T-helper 2 cell (primary cell): ENCODE results near the gene KCNQ2.
A peak's percentile ranks its signal among the peaks of the same experiment; 100 is the strongest.

Experiments used
- DNase-seq, 5 experiments: peaks; one replicate each; pipeline versions ENCODE4 v3.0.0 to v3.0.0-alpha.2; 2012 to 2022

The KCNQ2 gene

DNA sequence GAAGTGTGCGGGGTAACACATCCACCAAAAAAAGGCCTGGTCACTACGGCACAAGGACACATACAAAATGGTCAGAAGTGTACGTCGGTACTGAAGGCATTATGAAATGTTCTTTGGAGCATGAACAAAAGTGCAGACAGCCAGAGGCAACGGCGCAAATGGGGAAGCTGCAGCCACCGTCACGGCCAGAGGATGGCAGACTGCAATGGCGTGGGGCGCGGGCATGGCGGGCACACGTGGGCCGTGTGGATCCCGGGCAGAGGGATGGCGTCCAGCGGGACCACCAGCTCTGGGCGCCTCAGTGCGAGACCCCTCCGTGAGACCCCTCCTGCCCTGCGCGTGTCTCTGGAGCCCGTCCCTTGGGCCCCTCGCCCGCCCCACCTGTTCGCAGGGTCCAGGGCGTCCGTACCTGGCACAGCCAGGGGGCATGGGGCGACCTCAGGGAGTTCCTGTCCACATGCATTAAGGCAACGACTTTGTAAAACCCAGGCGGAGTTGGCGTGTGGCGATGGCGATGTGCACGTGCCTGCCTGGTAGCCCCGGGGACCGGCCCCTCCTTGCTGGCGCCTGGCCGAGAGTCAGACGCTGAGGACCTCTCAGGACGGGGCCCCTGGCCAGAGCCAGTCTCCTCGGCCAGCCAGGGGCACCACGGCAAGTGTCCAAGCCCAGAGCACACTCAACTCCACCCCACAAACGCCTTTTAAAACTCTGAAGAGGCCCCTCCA lies 71.8 kb downstream of the KCNQ2 start:
- DNase-seq: no peak

DNA sequence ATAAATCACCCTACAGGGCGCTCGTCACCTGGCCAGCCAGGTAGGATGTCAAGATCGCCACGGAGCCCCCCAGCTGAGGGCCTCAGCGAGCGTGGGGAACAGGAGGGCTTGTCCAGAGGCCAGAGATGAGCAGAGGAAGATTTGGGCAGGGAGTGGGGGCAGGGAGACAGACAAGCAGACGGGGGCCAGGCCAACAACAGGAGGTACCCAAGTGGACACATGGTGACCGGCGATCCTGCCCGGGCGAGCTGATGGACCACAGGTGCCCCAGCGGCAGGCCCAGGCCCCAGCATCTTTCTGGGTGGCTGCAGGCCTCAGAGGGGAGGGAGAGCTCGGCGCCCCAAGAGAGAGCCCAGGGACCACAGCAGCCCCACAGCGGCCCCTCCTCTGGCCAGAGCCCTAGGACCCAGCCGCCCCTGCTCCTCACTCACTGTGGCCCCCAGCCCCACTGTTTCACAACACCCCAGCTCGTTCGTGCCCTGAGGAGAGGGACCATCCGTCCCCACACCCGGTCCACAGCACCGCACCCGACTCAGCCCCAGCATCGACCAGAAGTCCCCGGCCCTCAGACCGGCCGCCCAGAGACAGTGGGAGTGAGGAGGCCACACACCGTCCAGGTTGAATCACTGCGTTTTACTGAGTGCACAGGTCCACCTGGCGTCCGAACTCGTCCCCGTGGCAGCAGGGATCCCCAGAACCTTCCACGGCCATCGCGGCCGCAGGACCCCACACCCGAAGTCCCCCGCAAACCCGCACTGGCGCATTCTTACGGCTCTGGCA lies 72.7 kb downstream of the KCNQ2 start:
- no peak for DNase-seq

DNA sequence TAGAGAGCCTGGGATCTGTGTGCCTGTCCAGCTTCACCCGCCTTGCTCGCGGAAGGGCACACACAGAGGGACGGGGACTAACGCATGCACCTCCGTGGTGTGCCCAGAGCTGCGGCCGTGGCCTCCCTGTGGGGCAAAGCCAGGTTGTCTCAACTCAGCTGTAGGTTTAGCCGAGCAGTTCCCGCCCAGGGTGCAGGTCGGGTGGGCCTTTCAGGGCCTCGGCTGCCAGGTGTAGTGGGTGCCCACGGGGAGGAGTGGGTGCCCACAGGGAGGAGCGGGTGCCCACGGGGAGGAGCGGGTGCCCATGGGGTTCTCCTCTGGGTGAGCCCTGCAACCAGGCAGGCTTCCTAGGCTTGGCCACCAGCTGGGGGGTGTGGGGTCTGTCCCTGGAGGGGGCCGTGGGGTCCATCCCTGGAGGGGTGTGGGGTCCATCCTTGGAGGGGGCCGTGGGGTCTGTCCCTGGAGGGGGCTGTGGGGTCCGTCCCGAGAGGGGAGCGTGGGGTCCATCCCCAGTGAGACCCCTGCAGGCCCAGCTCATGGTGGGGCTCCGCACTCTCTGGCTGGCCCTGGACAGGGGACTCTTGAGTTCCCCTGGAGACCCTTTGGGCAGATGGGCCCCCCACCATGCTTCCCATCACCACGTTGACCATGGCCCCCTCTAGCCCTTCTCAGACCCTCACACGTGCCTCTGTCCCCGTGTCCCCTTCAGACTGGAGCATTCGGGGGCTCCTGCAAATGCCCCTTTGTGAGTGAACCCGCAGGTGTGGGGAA lies 73.5 kb downstream of the KCNQ2 start:
- DNase-seq: no peak

DNA sequence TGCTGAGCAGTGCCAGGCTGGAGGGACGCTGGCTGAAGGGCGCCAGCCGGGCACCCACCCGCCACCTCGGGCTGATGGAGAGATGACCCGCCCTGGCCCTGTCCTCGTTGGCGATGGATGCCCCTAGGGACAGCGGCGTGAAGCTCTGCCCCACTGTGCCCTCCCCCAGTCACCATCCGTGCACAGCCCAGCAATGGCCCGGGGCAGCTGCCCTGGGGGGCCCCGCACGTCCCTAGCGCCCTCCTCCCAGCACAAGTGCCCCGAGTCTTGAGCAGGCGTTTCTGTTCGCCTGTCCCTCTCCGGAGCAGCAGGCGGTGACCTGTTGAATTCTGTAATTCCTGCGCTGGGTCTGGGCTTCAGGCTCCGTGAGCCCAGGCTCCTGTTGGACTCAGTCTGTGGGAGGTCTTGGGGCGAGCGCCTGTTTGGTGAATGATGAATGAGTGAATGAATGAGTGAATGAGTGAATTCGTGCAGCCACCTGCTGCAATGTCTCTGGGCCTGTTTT lies 74.5 kb downstream of the KCNQ2 start:
- no peak for DNase-seq

DNA sequence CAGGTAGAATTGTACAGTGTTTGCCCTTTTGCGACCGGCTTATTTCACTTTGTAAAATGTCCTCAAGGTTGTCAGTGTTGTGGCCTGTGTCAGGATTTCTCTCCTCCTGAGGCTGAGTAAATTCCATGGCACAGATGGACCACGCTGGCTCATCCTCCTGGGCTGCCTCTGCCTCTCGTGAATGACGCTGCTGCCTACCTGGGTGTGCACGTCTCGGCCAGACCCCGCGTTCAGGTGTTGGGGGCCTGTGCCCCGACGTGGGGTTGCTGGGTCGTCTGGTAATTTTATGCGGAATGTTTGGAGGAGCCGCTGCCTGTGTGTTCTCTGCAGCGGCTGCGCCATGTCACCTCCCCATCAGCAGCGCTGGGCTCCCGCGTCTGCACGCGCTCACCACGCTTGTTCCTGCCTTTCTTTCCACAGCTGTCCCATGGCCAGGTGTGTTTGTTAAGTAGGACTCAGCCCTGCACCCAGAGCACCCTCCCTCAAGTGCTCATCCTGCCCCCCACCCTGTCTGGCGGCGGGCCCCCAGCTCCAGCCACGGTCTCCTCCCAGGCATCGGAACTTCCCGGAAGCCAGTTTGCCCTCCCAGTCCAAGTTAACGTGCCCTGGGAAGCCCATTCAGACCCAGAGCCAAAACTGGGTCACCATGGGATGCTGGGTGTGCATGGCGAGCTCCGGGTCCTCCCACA lies 75.2 kb downstream of the KCNQ2 start:
- no peak for DNase-seq

DNA sequence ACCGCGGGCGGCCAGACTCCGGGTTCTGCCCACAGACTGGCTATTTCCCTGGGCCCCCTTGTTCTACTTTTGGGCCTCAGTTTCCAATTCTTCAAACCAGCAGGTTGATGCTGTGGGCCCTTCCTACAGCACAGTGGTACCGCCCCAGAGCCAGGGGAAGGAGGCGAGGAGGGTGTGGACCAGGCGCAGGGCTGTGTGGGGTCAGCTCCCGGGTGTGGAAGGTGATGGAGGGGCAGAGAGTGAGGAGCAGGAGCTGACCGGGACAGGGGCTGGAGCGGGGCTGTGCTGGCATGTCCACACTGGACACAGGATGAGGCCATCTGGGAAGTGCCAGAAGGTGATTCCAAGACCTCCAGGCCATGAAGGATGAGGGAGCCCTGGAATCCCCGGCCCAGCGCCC lies 76.2 kb downstream of the KCNQ2 start:
- no peak for DNase-seq

DNA sequence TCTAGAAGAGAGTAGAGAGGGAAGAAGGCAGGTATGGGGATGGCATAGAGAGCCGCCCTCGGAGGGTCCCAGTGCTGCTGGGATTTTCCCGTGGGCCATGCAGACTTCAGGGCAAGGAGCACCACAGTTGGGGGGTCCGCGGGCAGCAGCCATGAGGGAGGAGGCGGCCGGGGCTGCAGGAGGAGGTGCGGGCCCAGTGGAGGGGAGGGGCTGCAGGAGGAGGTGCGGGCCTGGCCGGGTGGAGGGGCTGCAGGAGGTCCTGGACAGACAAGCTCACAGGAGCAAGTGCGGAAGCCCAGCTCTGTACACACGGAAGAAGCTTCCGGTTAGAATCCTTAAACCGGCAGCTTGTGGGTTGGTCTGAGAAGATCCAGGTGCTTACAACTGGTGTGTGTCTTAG lies 76.7 kb downstream of the KCNQ2 start:
- no peak for DNase-seq

DNA sequence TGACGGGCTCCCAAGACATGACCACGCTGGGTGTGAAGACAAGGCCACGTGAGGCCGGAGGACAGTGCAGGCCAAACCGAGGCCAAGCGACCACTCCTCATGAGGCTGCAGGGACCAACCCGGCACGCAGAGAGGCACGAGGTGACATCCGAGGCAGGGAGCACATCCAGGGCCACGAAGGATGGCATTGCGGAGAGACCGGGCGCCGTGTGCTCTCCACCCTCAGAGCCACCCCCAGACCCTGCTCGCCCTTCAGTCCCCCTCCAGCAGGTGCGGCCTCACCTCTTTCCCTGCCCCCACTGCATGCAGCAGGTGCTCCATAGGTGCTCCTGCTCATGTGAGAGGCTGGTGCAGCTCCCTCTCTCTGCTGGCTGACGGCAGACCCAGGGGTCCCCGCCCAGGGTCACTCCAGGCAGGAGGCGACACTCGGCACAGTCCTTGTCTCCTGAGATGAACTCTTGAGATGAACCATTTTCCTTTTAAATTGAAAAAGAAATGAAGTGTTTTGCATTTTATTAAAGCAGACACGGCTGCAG lies 77.5 kb downstream of the KCNQ2 start:
- DNase-seq: no peak

DNA sequence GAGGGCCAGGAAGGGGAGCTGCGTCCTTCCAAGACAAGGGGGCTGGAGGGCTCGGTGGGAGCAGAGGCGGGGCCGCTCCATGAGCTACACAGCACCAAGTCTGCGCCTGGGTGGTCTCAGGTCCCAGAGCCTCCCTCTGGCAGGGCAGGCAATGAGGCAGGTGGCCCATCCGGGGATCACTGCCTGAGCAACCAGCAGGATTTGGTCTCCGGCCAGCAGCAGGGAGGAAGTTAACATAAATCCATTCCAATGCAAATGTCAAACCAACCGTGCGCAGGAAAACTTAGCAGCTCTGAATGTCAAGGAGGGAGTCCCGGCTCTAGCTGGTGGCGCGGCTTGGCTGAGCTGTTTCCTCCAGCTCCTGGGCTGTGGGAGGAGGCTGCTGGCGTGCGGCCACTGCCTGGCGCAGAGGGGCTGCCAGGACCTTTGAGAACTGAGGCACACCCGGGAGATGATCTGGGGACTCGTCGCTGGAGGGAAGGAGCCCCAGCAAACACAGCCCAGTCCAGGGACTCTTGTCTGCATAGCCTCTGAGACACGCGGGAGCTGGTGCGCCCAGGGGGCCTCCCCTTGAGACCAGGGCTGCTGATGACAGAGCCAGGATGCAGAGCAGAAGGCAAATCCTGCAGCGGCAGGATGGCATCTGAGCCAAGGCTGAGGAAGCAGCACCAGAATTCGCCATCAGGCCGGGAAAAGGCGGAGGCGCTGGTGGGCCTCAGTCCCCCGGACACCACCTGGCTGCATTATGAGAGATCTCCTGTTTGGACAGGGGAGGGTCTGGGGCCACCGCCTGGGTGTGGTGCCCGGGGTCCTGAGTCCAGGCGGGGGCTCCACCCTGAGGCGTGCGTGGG lies 78.2 kb downstream of the KCNQ2 start:
- no peak for DNase-seq

DNA sequence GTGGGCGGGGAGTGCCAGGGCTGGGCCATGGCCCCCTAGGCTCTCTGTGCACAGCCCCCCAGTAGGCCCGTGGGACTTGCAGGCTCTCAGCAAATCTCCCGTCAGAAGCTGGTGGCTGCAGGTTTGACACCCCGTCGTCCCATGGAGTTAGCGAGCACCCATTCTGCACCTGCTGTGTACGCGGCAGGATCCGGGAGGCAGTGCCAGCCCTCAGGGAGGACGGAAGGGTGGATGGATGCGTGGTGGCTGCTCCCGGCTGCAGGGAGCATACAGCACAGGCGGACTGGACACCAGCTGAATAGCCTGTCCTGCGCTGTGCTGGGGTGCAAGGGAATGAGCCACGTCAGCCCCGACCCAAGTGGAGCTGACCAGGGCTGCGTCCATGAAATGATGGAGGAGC lies 78.9 kb downstream of the KCNQ2 start:
- no peak for DNase-seq

DNA sequence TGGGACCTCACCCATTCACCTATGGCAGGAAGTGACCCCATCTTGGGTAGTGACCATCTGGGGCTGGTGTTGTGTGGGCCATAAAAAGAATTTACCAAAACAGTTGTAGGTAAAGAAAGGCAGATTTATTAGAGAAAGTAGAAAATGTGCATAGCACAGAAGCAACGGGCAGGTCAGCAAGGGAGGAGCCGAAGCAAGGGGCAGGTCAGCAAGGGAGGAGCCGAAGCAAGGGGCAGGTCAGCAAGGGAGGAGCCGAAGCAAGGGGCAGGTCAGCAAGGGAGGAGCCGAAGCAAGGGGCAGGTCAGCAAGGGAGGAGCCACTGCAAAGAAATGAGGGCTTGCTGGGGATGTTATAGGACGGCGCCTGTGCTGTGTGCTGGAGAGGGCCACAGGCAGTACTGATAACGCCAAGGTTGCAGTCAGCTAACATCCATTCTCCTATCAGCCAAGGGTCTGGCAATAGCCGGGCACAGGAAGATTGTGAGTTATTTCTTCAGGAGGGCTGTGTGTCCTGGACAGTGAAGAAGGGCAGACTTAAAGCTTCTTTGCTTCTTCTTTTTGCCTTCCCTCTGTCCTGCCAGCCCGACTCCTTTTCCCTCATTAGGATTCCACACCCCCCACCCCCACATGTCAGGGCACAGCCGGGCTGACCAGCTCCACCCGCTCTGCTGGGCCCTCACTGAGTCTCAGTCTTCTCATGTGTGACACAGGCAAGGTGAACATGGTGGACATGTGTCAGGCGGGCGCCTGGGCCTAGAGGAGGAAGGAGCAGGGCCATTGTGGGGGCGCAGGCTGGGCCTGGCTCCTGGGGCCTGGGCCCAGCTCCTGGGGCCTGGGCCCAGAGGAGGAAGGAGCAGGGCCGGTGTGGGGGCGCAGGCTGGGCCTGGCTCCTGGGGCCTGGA lies 79.7 kb downstream of the KCNQ2 start:
- DNase-seq: no peak

DNA sequence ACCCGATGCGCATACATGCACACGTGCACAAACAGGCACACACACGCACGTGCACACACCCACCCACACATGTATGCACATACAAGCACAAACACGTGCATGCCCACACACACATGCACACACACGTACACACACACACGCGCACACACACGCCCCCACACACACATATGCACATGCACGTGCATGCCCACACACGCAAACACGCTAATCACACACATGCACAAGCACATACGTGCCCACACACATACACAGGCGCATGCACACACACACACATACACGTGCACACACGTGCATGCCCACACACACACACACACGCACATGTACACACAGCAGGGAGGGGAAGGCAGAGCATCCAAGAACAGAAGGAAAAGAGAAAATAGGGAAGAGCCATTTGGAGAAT lies 84.5 kb downstream of the KCNQ2 start:
- DNase-seq: no peak

DNA sequence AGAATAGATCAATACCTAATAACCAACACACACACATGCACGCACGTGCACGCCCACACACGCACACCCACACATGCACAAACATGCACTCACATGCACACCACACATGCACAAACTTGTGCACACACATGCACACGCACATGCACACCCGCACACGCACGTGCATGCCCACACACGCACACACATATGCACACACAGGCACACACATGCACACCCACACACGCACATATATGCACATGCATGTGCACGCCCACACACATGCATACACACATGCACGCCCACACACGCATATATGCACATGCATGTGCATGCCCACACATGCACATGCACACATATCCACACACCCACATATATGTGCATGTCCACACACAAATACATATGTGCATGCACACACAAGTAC lies 85.1 kb downstream of the KCNQ2 start:
- no peak for DNase-seq

DNA sequence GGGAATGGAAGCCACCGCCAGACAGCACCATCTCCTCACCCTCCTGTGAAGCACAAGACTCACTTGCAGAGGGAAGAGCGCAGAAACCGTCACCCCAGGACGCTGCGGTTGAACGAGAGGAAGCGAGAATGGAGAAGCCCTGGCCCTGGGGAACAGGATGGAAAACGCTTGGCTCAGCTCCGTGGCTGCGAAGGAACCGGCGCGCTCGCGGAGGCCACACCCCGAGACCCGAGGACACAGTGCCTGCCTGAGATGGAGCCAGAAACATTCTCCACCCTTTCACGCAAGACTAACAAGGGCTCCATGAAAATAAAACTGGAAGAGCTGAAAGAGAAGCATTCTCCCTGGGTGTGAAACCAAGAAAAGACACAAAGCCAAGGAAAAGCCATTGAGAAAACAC lies 86.0 kb downstream of the KCNQ2 start:
- DNase-seq: no peak

DNA sequence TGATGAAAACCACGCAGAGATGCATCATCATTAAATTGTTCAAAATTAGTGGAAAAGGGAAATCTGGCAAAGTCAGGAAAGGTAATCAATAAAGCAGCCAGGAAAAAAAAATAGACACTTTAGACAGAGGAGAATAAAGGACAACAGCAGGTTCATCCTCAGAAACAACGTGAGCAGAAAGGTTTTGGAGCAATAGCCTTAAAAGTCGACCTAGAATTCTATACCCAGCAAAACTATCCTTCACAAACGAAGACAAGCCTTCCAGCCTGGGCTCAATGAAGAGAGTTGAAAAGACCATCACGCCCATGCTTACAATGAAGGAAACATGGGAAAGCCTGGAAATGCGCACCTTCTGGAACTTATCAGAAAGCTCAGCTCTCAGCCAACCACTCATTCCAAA lies 86.6 kb downstream of the KCNQ2 start:
- DNase-seq: no peak

DNA sequence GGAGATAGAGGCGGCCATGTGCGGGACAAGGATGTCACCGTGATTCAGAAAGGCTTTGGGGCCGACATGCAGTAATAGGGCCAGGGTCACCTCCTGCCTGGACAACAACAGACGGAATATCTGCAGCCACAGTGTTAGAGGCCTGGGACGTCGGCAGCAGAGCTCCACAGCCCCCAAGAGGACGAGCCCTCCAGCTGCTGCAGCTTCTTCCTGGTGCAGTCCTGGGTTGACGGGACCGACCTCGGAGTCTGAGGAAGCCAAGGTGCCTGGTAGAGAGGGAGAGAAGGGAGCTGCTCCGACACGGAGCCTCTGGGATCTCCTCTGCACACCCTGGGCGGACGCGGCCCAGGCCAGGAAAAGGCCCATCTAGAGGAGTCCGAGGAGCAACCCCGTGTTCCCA lies 88.1 kb downstream of the KCNQ2 start:
- no peak for DNase-seq

DNA sequence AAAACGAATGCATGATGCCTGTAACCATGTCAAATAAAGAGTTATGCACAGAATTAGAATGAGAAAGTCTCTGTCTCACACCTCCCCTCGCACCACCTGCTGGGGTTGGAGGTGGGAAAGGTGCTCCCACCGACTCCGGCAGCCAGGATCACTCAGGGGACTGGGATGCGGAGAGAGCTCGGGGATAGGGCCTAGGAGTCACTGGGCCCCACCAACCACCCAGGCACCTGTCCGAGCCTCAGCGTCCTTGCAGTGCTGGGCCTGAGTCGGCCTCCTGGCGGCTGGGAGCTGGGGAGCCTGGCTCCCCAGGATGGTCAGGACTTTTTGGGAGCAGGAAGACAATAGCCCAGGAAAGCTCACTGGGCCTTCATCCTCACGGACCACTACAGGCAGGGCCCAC lies 88.9 kb downstream of the KCNQ2 start:
- DNase-seq: no peak

DNA sequence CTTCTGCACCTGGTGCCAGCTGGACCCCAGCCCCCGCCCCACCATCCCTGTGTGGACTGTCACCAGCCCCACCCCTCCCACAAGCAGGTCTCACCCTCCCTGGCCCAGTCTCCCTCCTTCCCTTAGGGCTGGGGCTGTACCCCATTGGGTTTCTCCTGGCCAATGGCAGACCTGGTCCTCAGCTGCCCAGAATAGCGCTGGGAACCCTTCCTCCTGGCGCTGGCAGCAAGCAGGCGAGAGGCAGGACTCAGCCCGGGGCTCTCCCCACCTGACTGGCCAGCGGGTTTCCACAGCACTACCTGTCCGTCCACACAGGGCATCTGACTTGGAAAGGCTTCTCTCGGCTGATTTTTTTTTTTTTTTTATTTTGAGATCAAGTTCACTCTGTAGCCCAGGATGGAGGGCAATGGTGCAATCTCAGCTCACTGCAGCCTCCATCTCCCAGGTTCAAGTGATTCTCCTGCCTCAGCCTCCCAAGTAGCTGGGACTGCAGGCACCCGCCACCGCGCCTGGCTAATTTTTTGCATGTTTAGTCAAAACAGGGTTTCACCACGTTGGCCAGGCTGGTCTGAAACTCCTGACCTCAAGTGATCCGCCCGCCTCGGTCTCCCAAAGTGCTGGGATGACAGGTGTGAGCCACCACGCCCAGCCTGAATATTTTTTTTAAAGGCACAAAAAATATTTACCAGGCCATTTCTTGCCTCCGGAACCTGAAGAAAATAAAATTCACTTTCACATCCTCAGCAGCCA lies 89.7 kb downstream of the KCNQ2 start:
- DNase-seq: no peak

DNA sequence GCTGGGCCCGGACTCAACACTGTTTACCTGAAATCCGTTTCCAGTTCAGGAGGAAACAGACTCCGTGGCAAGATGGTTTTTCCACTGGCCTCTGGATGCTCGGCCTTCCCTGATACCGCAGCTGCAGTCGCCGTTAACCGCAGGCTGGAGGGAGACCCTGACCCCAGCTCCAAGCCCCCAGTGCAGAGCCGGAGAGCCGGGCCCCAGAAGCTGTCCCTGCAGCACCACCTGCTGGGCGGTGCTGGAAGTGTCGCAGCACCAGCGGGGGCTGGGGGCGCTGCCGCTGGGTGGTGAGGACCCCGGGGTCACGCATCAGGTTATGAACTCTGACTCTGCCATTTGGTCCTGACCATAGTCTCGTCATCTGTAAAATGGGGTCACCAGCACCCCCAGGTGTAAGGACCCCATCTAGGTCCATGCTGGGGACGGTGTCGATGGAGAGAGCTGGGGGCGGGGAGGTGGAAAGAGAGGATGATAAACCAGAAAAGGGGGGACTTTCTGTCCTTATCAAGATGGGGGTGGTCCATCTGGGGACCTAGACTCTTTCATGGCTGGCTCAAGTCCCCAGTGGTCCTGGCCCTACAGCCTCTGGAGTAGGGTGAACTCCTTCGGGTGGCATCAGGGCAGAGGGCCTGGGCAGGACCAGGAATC lies 90.5 kb downstream of the KCNQ2 start:
- DNase-seq: peak in 1 of 5 experiments; percentile 20
